ENCODE data around the gene TAGLN3.

DNA sequence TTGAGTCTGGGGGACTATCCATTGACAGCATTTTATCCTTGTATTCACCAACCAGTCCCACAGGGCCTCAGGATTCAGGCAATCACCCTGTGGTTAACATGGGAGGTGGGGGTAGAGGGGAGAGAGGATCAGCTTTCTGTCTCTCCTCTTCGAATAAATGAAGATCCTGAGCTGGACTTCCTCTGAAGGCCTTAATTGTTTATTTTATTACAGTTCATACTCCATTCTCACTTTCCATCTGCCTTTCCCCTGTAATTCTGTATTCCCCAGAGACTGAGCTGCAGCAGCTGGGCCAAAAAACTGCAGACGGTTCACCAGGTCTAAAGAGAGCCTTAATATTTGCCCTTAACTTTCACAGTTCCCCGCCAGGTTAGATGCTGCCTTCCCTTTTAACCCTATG, 11.9 kb downstream of the TAGLN3 start:
- TF ChIP-seq, protein P1, sequence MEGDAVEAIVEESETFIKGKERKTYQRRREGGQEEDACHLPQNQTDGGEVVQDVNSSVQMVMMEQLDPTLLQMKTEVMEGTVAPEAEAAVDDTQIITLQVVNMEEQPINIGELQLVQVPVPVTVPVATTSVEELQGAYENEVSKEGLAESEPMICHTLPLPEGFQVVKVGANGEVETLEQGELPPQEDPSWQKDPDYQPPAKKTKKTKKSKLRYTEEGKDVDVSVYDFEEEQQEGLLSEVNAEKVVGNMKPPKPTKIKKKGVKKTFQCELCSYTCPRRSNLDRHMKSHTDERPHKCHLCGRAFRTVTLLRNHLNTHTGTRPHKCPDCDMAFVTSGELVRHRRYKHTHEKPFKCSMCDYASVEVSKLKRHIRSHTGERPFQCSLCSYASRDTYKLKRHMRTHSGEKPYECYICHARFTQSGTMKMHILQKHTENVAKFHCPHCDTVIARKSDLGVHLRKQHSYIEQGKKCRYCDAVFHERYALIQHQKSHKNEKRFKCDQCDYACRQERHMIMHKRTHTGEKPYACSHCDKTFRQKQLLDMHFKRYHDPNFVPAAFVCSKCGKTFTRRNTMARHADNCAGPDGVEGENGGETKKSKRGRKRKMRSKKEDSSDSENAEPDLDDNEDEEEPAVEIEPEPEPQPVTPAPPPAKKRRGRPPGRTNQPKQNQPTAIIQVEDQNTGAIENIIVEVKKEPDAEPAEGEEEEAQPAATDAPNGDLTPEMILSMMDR (conservative IDR thresholded peaks at IDR 0.05 in 1 of 2, IDR thresholded peaks at IDR 0.05 in 1 of 2; ENCODE audit: extremely low read depth in 1 of 2, insufficient read depth in 1 of 2, low read depth in 1 of 2, low read length in 2 of 2) = no peak
- TF ChIP-seq EZH2 (IDR thresholded peaks at IDR 0.05; ENCODE audit: borderline replicate concordance, low read length) = no peak

Measured in mammary epithelial cell (primary cell).